CD8-positive, alpha-beta memory T cell (primary cell): ENCODE measurements around the gene CACNA1S. TPM values are rescaled to one million over a fixed set of nuclear protein-coding genes. Genes with fewer than 3 reads are reported as not detected.

Experiments used
- CTCF ChIA-PET: fragments of 350-600 bp; sonication (Branson Sonifier 250); formaldehyde crosslinking; loops from one replicate; lab custom pipeline; 2021; ENCODE audit warnings: antibody characterized with exemption; lab: Charles Lee
- POLR2A ChIA-PET: fragments of 350-600 bp; sonication (Branson Sonifier 250); formaldehyde crosslinking; loops from one replicate; lab custom pipeline; 2021; ENCODE audit warnings: antibody characterized with exemption; lab: Charles Lee
- DNase-seq, 5 donors: peaks; one replicate each; pipeline versions ENCODE4 v3.0.0 to v3.0.0-alpha.2; 2020 to 2022; ENCODE audit warnings: mixed read lengths in 1 of 5
- H3K27ac ChIP-seq: one replicate; pipeline ENCODE4 v1.7.0; 2013; ENCODE audit warnings: low read depth, mild to moderate bottlenecking, low read length, moderate library complexity
- H3K27me3 ChIP-seq: 2 replicates; pipeline ENCODE4 v1.7.0; 2013; ENCODE audit warnings: low read length, mild to moderate bottlenecking; ENCODE audit not compliant: insufficient read depth, poor library complexity, severe bottlenecking
- H3K36me3 ChIP-seq: 2 replicates; pipeline ENCODE4 v1.7.0; 2013; ENCODE audit warnings: mild to moderate bottlenecking, low read length, moderate library complexity; ENCODE audit not compliant: insufficient read depth
- H3K4me1 ChIP-seq: 2 replicates; pipeline ENCODE4 v1.7.0; 2013; ENCODE audit warnings: mild to moderate bottlenecking, low read length, moderate library complexity; ENCODE audit not compliant: insufficient read depth
- H3K4me3 ChIP-seq: 2 replicates; pipeline ENCODE4 v1.7.0; 2013; ENCODE audit warnings: mild to moderate bottlenecking, low read length
- H3K9me3 ChIP-seq: 2 replicates; pipeline ENCODE4 v1.7.0; 2013; ENCODE audit warnings: mild to moderate bottlenecking, low read length
- H3K27ac Mint-ChIP-seq, 8 donors: one replicate each; pipeline ENCODE4 v1.8.0; 2020 to 2021; ENCODE audit warnings: mixed read lengths in 8 of 8, mild to moderate bottlenecking in 6 of 8, inconsistent platforms in 3 of 8, moderate library complexity in 3 of 8
- H3K27me3 Mint-ChIP-seq, 2 donors: one replicate each; pipeline ENCODE4 v1.8.0; 2020 to 2021; ENCODE audit warnings: mixed read lengths in 2 of 2, mild to moderate bottlenecking in 1 of 2, moderate library complexity in 1 of 2
- H3K36me3 Mint-ChIP-seq, 3 donors: one replicate each; pipeline ENCODE4 v1.8.0; 2020 to 2021; ENCODE audit warnings: mixed read lengths in 3 of 3, inconsistent platforms in 1 of 3, mild to moderate bottlenecking in 1 of 3
- H3K4me1 Mint-ChIP-seq, 3 donors: one replicate each; pipeline ENCODE4 v1.8.0; 2020 to 2021; ENCODE audit warnings: mixed read lengths in 3 of 3, inconsistent platforms in 1 of 3, mild to moderate bottlenecking in 1 of 3
- H3K4me3 Mint-ChIP-seq, 7 donors: one replicate each; pipeline ENCODE4 v1.8.0; 2020 to 2021; ENCODE audit warnings: mixed read lengths in 7 of 7, mild to moderate bottlenecking in 6 of 7, moderate library complexity in 4 of 7, inconsistent platforms in 2 of 7
- H3K9me3 Mint-ChIP-seq, 5 donors: one replicate each; pipeline ENCODE4 v1.8.0; 2020 to 2022; ENCODE audit warnings: mixed read lengths in 5 of 5, mild to moderate bottlenecking in 3 of 5, moderate library complexity in 2 of 5, inconsistent platforms in 1 of 5
- polyA plus RNA-seq: library from polyadenylated mRNA; unstranded; fragments of 300-500 nt; fragmentation: Illumina TruSeq; gene quantifications from one replicate; pipeline ENCODE4 v1.2.3, GENCODE V29; 2021
- total RNA-seq, 2 experiments: library from RNA; stranded (reverse); gene quantifications; one replicate each; pipeline ENCODE4 v1.2.3, GENCODE V29; 2021

The CACNA1S gene
- total and polyA plus RNA-seq, 3 experiments from 2014 or later: not detected

GRCh38 chr1:201142849-201143725 lies 30.9 kb upstream of the CACNA1S start:
- H3K9me3 Mint-ChIP-seq: no peaks in the 10 kb centered on the region
- no peak overlapping the region for H3K27ac Mint-ChIP-seq
- peak in 1 of 5 donors; percentile 33 for DNase-seq
- peaks cover 14% of the 10 kb centered on the region for H3K36me3 ChIP-seq
- no peak overlapping the region for H3K27ac ChIP-seq
- H3K27me3 Mint-ChIP-seq: no peaks in the 10 kb centered on the region
- no peak overlapping the region for H3K4me3 Mint-ChIP-seq
- H3K4me3 ChIP-seq: no peak overlapping the region
- peaks cover 8 to 88% (median 29%) of the 10 kb centered on the region in 3 donors for H3K36me3 Mint-ChIP-seq
- no peaks in the 10 kb centered on the region for H3K4me1 Mint-ChIP-seq
- ChIA-PET POLR2A (no interaction called here), CTCF (interaction anchor here (0.6 kb wide), 1 partner anchor 28 kb away, joined by 3 read pairs; no protein-coding TSS in a partner anchor)
- no peaks in the 10 kb centered on the region for H3K4me1 ChIP-seq
- H3K27me3 ChIP-seq: no peaks in the 10 kb centered on the region
- H3K9me3 ChIP-seq: no peaks in the 10 kb centered on the region

GRCh38 chr1:201142011-201142848 lies 30.0 kb upstream of the CACNA1S start:
- Mint-ChIP-seq H3K36me3 (peaks cover 8 to 83% (median 22%) of the 10 kb centered on the region in 3 donors), H3K4me3 (no peak overlapping the region), H3K9me3 (no peaks in the 10 kb centered on the region), H3K27ac (no peak overlapping the region), H3K27me3 (no peaks in the 10 kb centered on the region), H3K4me1 (no peaks in the 10 kb centered on the region)
- Histone ChIP-seq H3K27ac (no peak overlapping the region), H3K9me3 (no peaks in the 10 kb centered on the region), H3K4me3 (no peak overlapping the region), H3K27me3 (no peaks in the 10 kb centered on the region), H3K36me3 (peaks cover 14% of the 10 kb centered on the region), H3K4me1 (no peaks in the 10 kb centered on the region)
- ChIA-PET CTCF (interaction anchor here (0.6 kb wide), 1 partner anchor 29 kb away, joined by 3 read pairs; no protein-coding TSS in a partner anchor), POLR2A (no interaction called here)
- DNase-seq: peak in 1 of 5 donors; percentile 14

GRCh38 chr1:201141418-201141817 lies 29.2 kb upstream of the CACNA1S start:
- no peaks in the 10 kb centered on the region for H3K9me3 Mint-ChIP-seq
- POLR2A ChIA-PET: no interaction called here
- H3K27me3 Mint-ChIP-seq: no peaks in the 10 kb centered on the region
- H3K27ac Mint-ChIP-seq: peak overlapping the region in 1 of 8 donors; percentile 84
- H3K9me3 ChIP-seq: no peaks in the 10 kb centered on the region
- H3K36me3 ChIP-seq: peaks cover 14% of the 10 kb centered on the region
- no peaks in the 10 kb centered on the region for H3K4me1 Mint-ChIP-seq
- no peak overlapping the region for H3K4me3 ChIP-seq
- H3K4me3 Mint-ChIP-seq: no peak overlapping the region
- DNase-seq: peak in 1 of 5 donors; percentile 28
- no peak overlapping the region for H3K27ac ChIP-seq
- H3K36me3 Mint-ChIP-seq: peaks cover 8 to 78% (median 19%) of the 10 kb centered on the region in 3 donors
- no peaks in the 10 kb centered on the region for H3K27me3 ChIP-seq
- no peaks in the 10 kb centered on the region for H3K4me1 ChIP-seq
- CTCF ChIA-PET: no interaction called here

- H3K4me3 Mint-ChIP-seq: no peak overlapping the region
- H3K27ac Mint-ChIP-seq: peak overlapping the region in 1 of 8 donors; percentile 59
- CTCF ChIA-PET: no interaction called here
- POLR2A ChIA-PET: no interaction called here
- H3K36me3 Mint-ChIP-seq: peaks cover 8 to 76% (median 19%) of the 10 kb centered on the region in 3 donors
- Histone ChIP-seq H3K4me3 (no peak overlapping the region), H3K27ac (no peak overlapping the region), H3K4me1 (no peaks in the 10 kb centered on the region), H3K9me3 (no peaks in the 10 kb centered on the region), H3K36me3 (peaks cover 14% of the 10 kb centered on the region), H3K27me3 (no peaks in the 10 kb centered on the region)
- H3K9me3 Mint-ChIP-seq: no peaks in the 10 kb centered on the region
- DNase-seq: peak in 1 of 5 donors; percentile 17
- no peaks in the 10 kb centered on the region for H3K4me1 Mint-ChIP-seq
- no peaks in the 10 kb centered on the region for H3K27me3 Mint-ChIP-seq
Measured at GRCh38 chr1:201140941-201141260, 28.7 kb upstream of the CACNA1S start.

GRCh38 chr1:201140235-201140940 lies 28.2 kb upstream of the CACNA1S start:
- H3K4me3 ChIP-seq: no peak overlapping the region
- H3K27me3 ChIP-seq: no peaks in the 10 kb centered on the region
- Mint-ChIP-seq H3K36me3 (peaks cover 8 to 76% (median 22%) of the 10 kb centered on the region in 3 donors), H3K27ac (peak overlapping the region in 2 of 8 donors; percentile 59 to 74), H3K27me3 (no peaks in the 10 kb centered on the region), H3K9me3 (no peaks in the 10 kb centered on the region), H3K4me3 (no peak overlapping the region), H3K4me1 (no peaks in the 10 kb centered on the region)
- ChIA-PET CTCF (interaction anchor here (0.7 kb wide), 1 partner anchor 26 kb away, joined by 3 read pairs; no protein-coding TSS in a partner anchor), POLR2A (no interaction called here)
- no peaks in the 10 kb centered on the region for H3K4me1 ChIP-seq
- no peaks in the 10 kb centered on the region for H3K9me3 ChIP-seq
- H3K27ac ChIP-seq: no peak overlapping the region
- DNase-seq: peak in 1 of 5 donors; percentile 20
- H3K36me3 ChIP-seq: peaks cover 14% of the 10 kb centered on the region

- H3K4me1 ChIP-seq: no peaks in the 10 kb centered on the region
- H3K4me3 ChIP-seq: no peak overlapping the region
- peak in 1 of 5 donors; percentile 28 for DNase-seq
- Mint-ChIP-seq H3K27ac (peak overlapping the region in 1 of 8 donors; percentile 74), H3K27me3 (no peaks in the 10 kb centered on the region), H3K36me3 (peaks cover 8 to 76% (median 24%) of the 10 kb centered on the region in 3 donors), H3K9me3 (no peaks in the 10 kb centered on the region), H3K4me3 (no peak overlapping the region), H3K4me1 (no peaks in the 10 kb centered on the region)
- CTCF ChIA-PET: no interaction called here
- H3K36me3 ChIP-seq: peaks cover 14% of the 10 kb centered on the region
- no peaks in the 10 kb centered on the region for H3K9me3 ChIP-seq
- no peaks in the 10 kb centered on the region for H3K27me3 ChIP-seq
- POLR2A ChIA-PET: no interaction called here
- no peak overlapping the region for H3K27ac ChIP-seq
Measured at GRCh38 chr1:201139756-201140155, 27.5 kb upstream of the CACNA1S start.

- peaks cover 6 to 76% (median 19%) of the 10 kb centered on the region in 3 donors for H3K36me3 Mint-ChIP-seq
- Histone ChIP-seq H3K27ac (no peak overlapping the region), H3K4me3 (no peak overlapping the region), H3K27me3 (no peaks in the 10 kb centered on the region), H3K4me1 (no peaks in the 10 kb centered on the region), H3K9me3 (no peaks in the 10 kb centered on the region), H3K36me3 (peaks cover 14% of the 10 kb centered on the region)
- no peaks in the 10 kb centered on the region for H3K9me3 Mint-ChIP-seq
- H3K4me1 Mint-ChIP-seq: no peaks in the 10 kb centered on the region
- no peak overlapping the region for H3K27ac Mint-ChIP-seq
- CTCF ChIA-PET: no interaction called here
- H3K27me3 Mint-ChIP-seq: no peaks in the 10 kb centered on the region
- H3K4me3 Mint-ChIP-seq: no peak overlapping the region
- POLR2A ChIA-PET: no interaction called here
- DNase-seq: peak in 1 of 5 donors; percentile 33
Measured at GRCh38 chr1:201139306-201139705, 27.1 kb upstream of the CACNA1S start.
